SJSA1 (cell line): ENCODE measurements around the gene OCIAD1. TPM values are rescaled to one million over a fixed set of nuclear protein-coding genes. Genes with fewer than 3 reads are reported as not detected.
"Not testable (repeated sequence)": the region's sequence is repeated elsewhere in the genome, so short reads cannot be mapped to it uniquely, and the experiment has no call there.

Experiments used
- DNase-seq, 2 experiments: peaks; one replicate each; pipeline ENCODE4 v3.0.0-alpha.2; 2015 to 2020; ENCODE audit warnings: low spot score in 2 of 2, low read depth in 1 of 2
- H3K27ac ChIP-seq: fragments of 250-450 bp; sonication (Bioruptor Pico); 2 replicates; pipeline ENCODE4 v1.5.1; 2020; ENCODE audit warnings: mild to moderate bottlenecking, moderate library complexity
- H3K27me3 ChIP-seq: fragments of 250-450 bp; sonication (Bioruptor Pico); replicated peaks from 2 replicates; pipeline ENCODE4 v1.5.1; 2020; ENCODE audit warnings: mild to moderate bottlenecking, moderate library complexity
- H3K36me3 ChIP-seq: fragments of 250-450 bp; sonication (Bioruptor Pico); 2 replicates; pipeline ENCODE4 v1.5.1; 2020; ENCODE audit warnings: mild to moderate bottlenecking
- H3K4me1 ChIP-seq: fragments of 250-450 bp; sonication (Bioruptor Pico); replicated peaks from 2 replicates; pipeline ENCODE4 v1.6.1; 2021; ENCODE audit warnings: mild to moderate bottlenecking
- H3K4me3 ChIP-seq: fragments of 250-450 bp; sonication (Bioruptor Pico); 2 replicates; pipeline ENCODE4 v1.5.1; 2020; ENCODE audit warnings: mild to moderate bottlenecking
- H3K9me3 ChIP-seq: fragments of 250-450 bp; sonication (Bioruptor Pico); replicated peaks from 2 replicates; pipeline ENCODE4 v1.5.1; 2020; ENCODE audit warnings: mild to moderate bottlenecking
- total RNA-seq: library from RNA; depleted of rRNA; stranded (reverse); fragments of >200 nt; shearing (Covaris generic); gene quantifications from 2 replicates; pipeline ENCODE4 v1.2.3, GENCODE V29; 2014

OCIAD1 gene
- total RNA-seq, 1 experiment from 2014 or later, result 54.6 TPM

DNA sequence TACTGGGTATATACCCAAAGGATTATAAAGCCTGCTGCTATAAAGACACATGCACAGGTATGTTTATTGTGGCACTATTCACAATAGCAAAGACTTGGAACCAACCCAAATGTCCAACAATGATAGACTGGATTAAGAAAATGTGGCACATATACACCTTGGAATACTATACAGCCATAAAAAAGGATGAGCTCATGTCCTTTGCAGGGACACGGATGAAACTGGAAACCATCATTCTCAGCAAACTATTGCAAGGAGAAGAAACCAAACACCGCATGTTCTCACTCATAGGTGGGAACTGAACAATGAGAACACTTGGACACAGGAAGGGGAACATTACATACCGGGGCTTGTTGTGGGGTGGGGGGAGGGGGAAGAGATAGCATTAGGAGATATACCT, 58.9 kb downstream of the OCIAD1 start:
- H3K4me3 ChIP-seq, H3K27ac ChIP-seq, H3K9me3 ChIP-seq, DNase-seq, H3K27me3 ChIP-seq, H3K36me3 ChIP-seq, H3K4me1 ChIP-seq: not testable (repeated sequence)

DNA sequence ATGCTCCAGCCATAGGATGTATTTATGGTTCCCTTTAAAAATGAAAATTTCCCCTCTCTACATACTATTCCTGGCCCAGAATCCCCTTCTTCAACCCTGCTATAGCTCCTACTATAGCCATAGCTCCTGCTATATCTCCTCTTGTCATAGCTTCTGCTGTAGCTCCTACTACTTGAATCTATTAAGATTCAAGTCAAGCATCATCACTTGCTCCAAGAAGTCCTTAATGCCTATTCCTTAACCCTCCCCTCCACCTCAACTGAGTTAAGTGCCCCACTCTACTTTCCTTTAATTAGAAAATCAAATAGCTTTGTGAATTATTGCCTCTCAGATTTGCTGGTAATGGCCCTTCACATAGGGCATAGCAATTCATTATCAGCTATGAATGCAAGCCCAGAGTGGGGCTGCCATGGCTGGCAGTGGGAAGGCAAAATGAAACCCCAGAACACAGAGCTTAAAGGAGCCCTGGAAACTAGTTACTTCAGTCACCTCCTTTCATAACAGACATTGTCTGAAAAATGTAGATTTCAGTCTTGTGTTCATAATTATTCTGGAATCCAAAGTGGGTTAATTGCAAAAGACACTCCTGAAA, 60.2 kb downstream of the OCIAD1 start:
- no peaks in the 10 kb centered on the region for H3K4me1 ChIP-seq
- no peak overlapping the region for H3K4me3 ChIP-seq
- no peaks in the 10 kb centered on the region for H3K36me3 ChIP-seq
- no peak for DNase-seq
- H3K27ac ChIP-seq, result no peak overlapping the region
- H3K9me3 ChIP-seq, result no peaks in the 10 kb centered on the region
- H3K27me3 ChIP-seq, result no peaks in the 10 kb centered on the region

DNA sequence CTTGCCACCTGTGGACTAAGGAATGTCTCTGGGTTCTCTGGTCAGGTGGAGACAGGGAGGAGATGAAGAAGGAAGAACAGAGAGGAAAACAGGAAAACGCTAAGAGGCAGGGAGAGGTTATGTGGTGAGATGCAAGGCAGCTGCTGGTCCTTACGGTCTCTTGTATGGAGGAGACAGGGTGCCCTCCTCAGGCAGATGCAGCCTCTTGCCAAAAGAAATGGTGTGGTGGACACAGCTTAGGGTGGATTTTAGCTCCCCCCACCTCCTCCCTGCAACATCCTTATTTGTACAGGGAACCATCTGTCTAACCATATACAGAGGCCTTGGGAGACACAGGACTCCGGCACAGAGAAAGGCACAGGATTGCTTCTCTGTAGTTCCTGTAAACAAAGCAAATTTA, 66.0 kb downstream of the OCIAD1 start:
- Histone ChIP-seq H3K4me3 (no peak overlapping the region), H3K27me3 (no peaks in the 10 kb centered on the region), H3K36me3 (no peaks in the 10 kb centered on the region), H3K4me1 (peaks cover 15% of the 10 kb centered on the region), H3K27ac (no peak overlapping the region), H3K9me3 (no peaks in the 10 kb centered on the region)
- no peak for DNase-seq

DNA sequence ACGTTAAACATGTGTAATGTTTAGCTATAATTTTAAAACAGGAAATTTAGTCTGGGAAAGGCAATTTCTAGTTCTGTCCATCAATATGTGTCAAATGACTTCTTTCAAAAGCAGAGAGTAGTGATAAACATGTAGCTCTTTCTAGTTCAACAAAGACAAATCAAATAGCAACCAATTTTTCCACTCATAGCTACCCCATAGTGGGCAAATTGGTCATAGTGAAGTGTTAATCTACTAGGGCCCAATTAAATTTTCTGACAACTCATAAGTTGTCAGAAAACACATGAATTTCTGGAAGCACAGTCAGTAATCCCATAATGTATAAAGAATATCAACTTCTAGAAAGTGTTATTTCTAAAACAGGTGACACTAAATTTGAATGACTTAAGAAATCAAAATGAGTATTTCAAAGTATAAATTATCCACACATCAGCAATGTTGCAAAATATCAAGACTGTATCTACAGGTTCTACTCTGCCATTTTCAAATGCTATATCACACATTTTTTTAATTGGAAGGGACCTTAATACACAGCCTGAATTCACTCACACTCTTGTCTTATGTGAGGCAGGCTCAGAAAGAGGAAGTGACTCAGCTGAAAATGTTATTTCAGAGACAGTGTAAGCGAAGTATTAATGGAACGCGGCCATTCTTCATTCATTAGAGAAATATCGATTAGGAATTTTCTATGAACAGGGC, 68.0 kb downstream of the OCIAD1 start:
- peak in 1 of 2 experiments; percentile 14 for DNase-seq
- Histone ChIP-seq H3K36me3 (no peaks in the 10 kb centered on the region), H3K4me1 (peaks cover 15% of the 10 kb centered on the region), H3K27ac (peak overlapping the region; percentile 42), H3K9me3 (no peaks in the 10 kb centered on the region), H3K27me3 (no peaks in the 10 kb centered on the region), H3K4me3 (no peak overlapping the region)

DNA sequence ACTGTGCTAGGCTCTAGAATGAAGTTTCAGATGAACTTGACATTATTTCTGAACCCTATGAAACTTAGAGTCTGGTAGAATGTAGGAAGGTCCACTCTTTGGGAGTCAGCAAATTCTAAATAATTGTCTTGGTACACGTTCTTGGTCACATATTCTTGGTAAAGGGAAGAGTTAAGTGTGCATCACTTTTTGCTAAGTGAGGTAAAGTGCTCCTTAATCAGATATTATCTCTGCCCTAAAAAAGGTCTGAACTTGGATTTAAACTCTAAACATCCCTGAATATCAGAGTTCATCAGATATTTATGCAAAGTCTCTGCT, 68.5 kb downstream of the OCIAD1 start:
- no peaks in the 10 kb centered on the region for H3K36me3 ChIP-seq
- no peaks in the 10 kb centered on the region for H3K27me3 ChIP-seq
- peak overlapping the region; percentile 42 for H3K27ac ChIP-seq
- peaks cover 15% of the 10 kb centered on the region for H3K4me1 ChIP-seq
- no peak for DNase-seq
- no peak overlapping the region for H3K4me3 ChIP-seq
- H3K9me3 ChIP-seq, result no peaks in the 10 kb centered on the region

DNA sequence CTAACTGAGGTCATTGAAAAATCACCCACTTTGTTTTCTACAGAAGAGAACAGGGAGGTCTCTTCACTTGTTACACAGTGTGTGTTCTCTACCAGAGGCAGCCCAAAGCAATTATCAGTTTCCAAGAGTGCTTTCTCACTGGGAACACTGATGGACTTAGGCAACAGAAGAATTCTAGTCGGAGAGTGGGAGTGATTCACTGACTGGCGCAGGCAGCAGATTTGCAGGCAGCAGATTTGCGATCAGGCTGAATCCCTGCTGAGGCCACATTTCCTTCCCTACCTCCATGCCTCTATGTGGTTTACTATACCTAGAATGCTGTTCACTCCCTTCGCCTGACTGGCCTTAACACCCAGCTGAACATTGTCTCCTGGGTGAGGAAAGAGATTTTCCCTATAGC, 69.1 kb downstream of the OCIAD1 start:
- H3K4me3 ChIP-seq, result no peak overlapping the region
- H3K27me3 ChIP-seq, result no peaks in the 10 kb centered on the region
- DNase-seq, result peak in 1 of 2 experiments; percentile 12
- no peaks in the 10 kb centered on the region for H3K9me3 ChIP-seq
- peaks cover 15% of the 10 kb centered on the region for H3K4me1 ChIP-seq
- H3K36me3 ChIP-seq, result no peaks in the 10 kb centered on the region
- peak overlapping the region; percentile 42 for H3K27ac ChIP-seq

DNA sequence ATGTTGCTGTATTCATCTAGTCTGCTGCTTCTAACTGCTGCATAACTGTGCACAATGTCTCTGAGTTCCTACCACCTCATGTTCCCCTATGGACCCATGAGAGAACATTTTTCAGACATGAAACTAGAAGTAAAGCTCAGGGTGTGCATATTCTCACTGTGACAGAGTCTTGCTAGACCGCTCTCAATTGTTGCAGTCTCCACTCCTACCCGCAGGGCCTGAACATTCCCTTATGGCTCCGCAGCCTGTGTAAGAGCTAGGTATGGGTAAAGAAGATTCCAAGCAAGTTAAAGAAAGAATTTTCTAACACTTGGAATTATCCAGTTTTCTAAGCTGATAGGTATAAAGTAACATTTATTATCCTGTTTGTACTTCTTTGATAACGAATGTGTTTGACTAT, 70.3 kb downstream of the OCIAD1 start:
- no peak overlapping the region for H3K27ac ChIP-seq
- peaks cover 15% of the 10 kb centered on the region for H3K4me1 ChIP-seq
- H3K9me3 ChIP-seq, result no peaks in the 10 kb centered on the region
- DNase-seq, result no peak
- no peaks in the 10 kb centered on the region for H3K36me3 ChIP-seq
- no peak overlapping the region for H3K4me3 ChIP-seq
- H3K27me3 ChIP-seq, result no peaks in the 10 kb centered on the region

DNA sequence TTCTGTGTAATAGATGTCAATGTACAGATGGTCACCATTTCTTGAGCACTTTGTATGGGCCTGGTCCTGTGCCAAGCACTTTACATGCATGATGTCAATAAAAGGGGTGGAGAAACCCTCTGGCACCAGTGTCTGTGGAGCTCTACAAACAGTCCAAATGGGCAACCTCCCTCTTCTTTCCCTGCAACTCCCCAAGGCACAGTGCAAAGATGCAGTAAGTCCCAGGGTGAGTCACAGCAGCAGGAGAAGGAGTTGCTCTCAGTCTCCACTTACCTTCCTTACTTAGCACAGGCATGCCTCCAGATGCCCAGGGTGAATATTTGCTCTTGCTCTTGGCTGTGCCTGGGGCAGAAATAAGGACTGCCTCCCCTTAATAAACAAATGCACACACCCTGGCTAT, 71.4 kb downstream of the OCIAD1 start:
- Histone ChIP-seq H3K36me3 (0 out of 2 replicates have a peak, but pooled peaks cover 3% of the 10 kb centered on the region), H3K27me3 (no peaks in the 10 kb centered on the region), H3K9me3 (no peaks in the 10 kb centered on the region), H3K4me1 (peaks cover 21% of the 10 kb centered on the region), H3K27ac (no peak overlapping the region), H3K4me3 (no peak overlapping the region)
- no peak for DNase-seq

DNA sequence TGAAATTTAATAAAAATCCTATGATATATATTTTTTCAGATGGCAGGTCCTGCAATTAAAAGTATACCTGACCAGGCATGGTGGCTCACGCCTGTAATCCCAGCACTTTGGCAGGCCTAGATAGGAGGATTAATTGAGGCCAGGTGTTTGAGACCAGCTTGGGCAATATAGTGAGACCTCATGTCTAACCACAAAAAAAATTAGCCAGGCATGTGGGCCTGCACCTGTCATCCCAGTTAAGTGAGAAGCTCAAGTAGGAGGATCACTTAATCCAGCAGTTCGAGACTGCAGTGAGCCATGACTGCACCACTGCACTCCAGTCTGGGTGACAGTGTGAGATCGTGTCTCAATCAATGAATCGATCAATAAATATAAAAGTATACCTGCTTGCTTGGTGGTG, 73.2 kb downstream of the OCIAD1 start:
- H3K27me3 ChIP-seq, result no peaks in the 10 kb centered on the region
- peaks cover 18% of the 10 kb centered on the region for H3K4me1 ChIP-seq
- no peaks in the 10 kb centered on the region for H3K9me3 ChIP-seq
- no peak overlapping the region for H3K4me3 ChIP-seq
- H3K36me3 ChIP-seq, result 0 out of 2 replicates have a peak, but pooled peaks cover 3% of the 10 kb centered on the region
- no peak for DNase-seq
- no peak overlapping the region for H3K27ac ChIP-seq

DNA sequence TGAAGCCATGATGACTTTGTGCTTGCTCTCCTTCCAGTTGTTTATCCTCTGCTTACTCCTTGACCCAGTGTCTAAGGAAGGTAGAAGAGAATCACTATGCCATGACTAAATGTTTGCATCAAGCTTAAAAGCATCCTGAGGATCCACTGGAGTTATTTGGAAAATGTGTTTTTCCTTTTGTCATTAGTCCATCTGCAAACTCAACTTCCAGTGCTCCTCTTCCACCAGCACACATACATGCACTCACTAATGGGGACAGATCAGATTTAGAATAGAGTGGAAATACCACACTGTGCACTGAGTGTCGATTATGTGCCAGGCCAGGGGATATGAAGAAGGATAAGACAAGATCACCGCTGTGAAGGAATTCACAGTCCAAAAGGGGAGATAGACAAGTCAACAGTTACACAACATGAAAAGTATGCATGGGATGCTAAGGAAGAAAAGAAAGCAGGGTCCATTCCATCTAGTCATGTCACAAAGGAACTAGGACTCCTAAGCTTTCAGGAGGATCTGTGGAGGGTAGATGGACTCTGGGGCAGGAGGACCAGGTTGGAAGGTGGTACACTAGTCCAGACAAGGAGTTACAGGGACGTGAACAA, 73.8 kb downstream of the OCIAD1 start:
- Histone ChIP-seq H3K9me3 (no peaks in the 10 kb centered on the region), H3K4me1 (peaks cover 17% of the 10 kb centered on the region), H3K4me3 (no peak overlapping the region), H3K27me3 (no peaks in the 10 kb centered on the region), H3K27ac (no peak overlapping the region), H3K36me3 (0 out of 2 replicates have a peak, but pooled peaks cover 3% of the 10 kb centered on the region)
- no peak for DNase-seq

DNA sequence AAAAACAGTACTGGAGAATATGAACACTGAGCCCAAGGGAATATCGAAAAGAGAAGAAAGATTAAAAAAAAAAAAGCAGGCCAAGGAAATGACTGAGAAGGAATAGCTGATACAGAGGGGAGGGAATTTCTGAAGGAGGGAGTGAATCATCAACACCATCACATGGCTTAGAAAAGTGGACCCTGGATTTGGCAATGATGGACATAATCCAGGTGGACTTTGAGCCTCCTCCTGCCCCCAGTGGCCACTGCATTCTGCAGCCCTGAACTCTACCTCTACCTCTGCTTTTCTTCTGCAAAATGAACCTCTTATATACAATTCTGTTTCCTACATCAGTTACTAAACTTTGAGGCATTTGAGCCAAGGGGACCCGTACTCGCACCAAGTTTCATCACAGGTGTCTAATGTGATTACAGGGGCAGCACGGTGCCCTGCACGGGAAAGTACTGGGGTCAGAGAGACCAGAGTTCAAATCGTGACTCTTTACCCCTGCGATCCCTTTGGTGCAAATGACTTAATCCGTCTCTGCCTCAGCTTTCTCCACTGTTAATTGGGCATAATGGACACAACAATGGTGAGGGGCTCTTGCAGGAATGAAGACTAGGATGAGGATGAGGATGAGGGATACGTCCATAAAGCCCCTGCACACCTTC, 74.6 kb downstream of the OCIAD1 start:
- peak overlapping the region; percentile 58 for H3K4me3 ChIP-seq
- DNase-seq, result no peak
- peaks cover 11% of the 10 kb centered on the region for H3K4me1 ChIP-seq
- H3K9me3 ChIP-seq, result no peaks in the 10 kb centered on the region
- no peaks in the 10 kb centered on the region for H3K27me3 ChIP-seq
- H3K27ac ChIP-seq, result no peak overlapping the region
- 0 out of 2 replicates have a peak, but pooled peaks cover 3% of the 10 kb centered on the region for H3K36me3 ChIP-seq

DNA sequence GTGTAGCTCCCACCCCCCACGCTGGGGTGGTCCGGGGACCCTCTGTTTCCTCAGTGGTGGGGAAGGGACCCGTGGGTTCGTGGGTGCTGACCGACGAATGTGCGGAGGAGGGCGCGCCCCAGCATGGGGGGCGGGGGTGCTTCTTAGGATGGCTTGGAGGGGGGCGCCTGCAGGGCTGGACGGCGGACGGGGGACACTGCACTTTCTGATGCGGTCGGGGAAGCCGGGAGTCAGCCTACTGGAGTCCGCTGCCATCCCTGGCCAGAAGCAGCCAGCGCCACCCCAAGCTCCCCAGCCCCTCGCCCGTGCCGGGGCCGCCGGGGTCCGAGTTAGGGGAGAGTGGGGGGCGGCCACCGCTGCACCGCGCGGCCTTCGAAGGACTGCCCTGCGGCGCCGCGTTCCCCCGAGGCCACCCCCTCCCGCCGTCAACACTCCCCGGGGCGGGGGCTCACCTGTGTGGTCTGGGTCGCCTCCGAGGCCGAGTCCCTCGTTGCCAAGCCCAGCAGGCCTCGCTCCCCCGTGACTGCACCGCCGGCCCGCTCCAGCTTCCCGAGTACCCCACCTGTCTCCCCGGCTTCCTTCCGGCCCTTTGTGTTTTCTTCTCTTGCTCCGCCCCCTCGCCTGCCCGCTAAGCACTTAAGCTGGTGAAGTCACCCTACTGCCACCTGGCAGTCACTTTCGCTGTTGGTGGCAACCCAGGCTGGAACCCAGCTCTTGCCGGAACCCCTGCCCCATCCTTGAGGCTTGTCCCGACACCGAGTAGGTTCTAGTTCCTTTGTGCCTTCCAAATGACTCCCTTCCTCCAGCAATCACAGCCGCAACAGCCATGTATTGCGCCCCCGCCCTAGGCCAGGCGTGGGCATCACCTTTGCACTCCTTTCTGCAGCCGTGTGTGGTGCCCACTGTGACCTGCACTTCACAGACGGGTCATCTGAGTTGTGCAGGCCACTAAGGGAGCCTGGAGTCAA, 75.6 kb downstream of the OCIAD1 start, which contains the start of gene OCIAD2:
TSS of gene OCIAD2 (minus strand) at position 569 of the 968 bp plus-strand sequence. CDS start 2,225 bp downstream, outside the sequence.
- Histone ChIP-seq H3K4me1 (peaks cover 11% of the 10 kb centered on the region), H3K4me3 (peak within 1 kb of the TSS; percentile 58), H3K27ac (no peak within 1 kb of the TSS), H3K9me3 (no peaks in the 10 kb centered on the region), H3K36me3 (0 out of 2 replicates have a peak, but pooled peaks cover 3% of the 10 kb centered on the region), H3K27me3 (no peaks in the 10 kb centered on the region)
- DNase-seq, result peak; percentile 22 to 44
